Immature natural killer cell (primary cell): ENCODE measurements around the gene IQGAP1. TPM values are rescaled to one million over a fixed set of nuclear protein-coding genes. Genes with fewer than 3 reads are reported as not detected.
A peak's percentile ranks its signal among the peaks of the same experiment; 100 is the strongest.

Source experiments
- DNase-seq, 3 donors: peaks; one replicate each; pipeline ENCODE4 v3.0.0; 2022; ENCODE audit warnings: mixed read lengths in 1 of 3
- H3K27ac Mint-ChIP-seq, 6 donors: one replicate each; pipeline ENCODE4 v1.8.0; 2020; ENCODE audit warnings: mixed read lengths in 6 of 6, mild to moderate bottlenecking in 5 of 6, inconsistent platforms in 4 of 6, moderate library complexity in 3 of 6
- H3K27me3 Mint-ChIP-seq, 3 donors: one replicate each; pipeline ENCODE4 v1.8.0; 2020 to 2021; ENCODE audit warnings: low read depth in 3 of 3, mild to moderate bottlenecking in 3 of 3, mixed read lengths in 3 of 3, moderate library complexity in 3 of 3, inconsistent platforms in 1 of 3
- H3K36me3 Mint-ChIP-seq, 3 donors: one replicate each; pipeline ENCODE4 v1.8.0; 2020; ENCODE audit warnings: mixed read lengths in 3 of 3, inconsistent platforms in 2 of 3, mild to moderate bottlenecking in 2 of 3
- H3K4me1 Mint-ChIP-seq, 2 donors: one replicate each; pipeline ENCODE4 v1.8.0; 2020; ENCODE audit warnings: inconsistent platforms in 2 of 2, mild to moderate bottlenecking in 2 of 2, mixed read lengths in 2 of 2, moderate library complexity in 1 of 2
- H3K4me3 Mint-ChIP-seq, 5 donors: one replicate each; pipeline ENCODE4 v1.8.0; 2020; ENCODE audit warnings: mild to moderate bottlenecking in 5 of 5, mixed read lengths in 5 of 5, inconsistent platforms in 3 of 5, moderate library complexity in 3 of 5
- H3K9me3 Mint-ChIP-seq, 6 donors: one replicate each; pipeline ENCODE4 v1.8.0; 2020; ENCODE audit warnings: mild to moderate bottlenecking in 6 of 6, mixed read lengths in 6 of 6, inconsistent platforms in 4 of 6, moderate library complexity in 3 of 6
- polyA plus RNA-seq, 3 donors: library from polyadenylated mRNA; unstranded; fragments of 300-500 nt; fragmentation: Illumina TruSeq; gene quantifications; one replicate each; pipeline ENCODE4 v1.2.3, GENCODE V29; 2021

IQGAP1 gene
- polyA plus RNA-seq, 3 donors from 2014 or later = 179 to 346 (median 238) TPM

DNA sequence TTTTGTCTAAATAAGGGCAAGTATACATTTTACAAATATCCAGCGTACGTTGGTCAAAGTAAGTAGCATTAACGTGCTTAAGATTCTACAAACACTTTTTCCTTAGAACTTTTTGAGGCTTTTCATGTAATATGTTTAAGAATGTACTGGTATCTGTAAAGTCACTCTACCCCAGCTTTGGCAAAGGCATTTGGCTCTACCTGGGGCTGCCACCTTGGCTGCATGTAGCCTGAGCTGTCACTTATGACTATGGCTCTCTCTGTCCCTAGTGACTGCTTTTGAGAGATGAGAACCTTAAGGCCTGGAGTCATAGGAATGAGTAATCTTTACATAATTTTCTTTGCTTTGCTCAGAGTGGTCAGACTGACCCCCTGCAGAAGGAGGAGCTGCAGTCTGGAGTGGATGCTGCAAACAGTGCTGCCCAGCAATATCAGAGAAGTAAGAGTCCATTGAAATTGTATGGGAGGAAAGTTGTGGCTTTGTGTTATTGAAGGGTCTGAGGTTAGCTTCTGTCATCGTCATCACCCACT, 61.2 kb downstream of the IQGAP1 start:
- Mint-ChIP-seq H3K36me3 (peaks cover 19 to 68% (median 47%) of the 10 kb centered on the region in 3 donors), H3K4me3 (no peak overlapping the region), H3K27me3 (peaks cover 0 to 1% (median 1%) of the 10 kb centered on the region in 3 donors), H3K4me1 (peaks cover 48 to 75% of the 10 kb centered on the region in 2 donors), H3K9me3 (no peaks in the 10 kb centered on the region), H3K27ac (peak overlapping the region; percentile 53 to 83 (median 64))
- no peak for DNase-seq

DNA sequence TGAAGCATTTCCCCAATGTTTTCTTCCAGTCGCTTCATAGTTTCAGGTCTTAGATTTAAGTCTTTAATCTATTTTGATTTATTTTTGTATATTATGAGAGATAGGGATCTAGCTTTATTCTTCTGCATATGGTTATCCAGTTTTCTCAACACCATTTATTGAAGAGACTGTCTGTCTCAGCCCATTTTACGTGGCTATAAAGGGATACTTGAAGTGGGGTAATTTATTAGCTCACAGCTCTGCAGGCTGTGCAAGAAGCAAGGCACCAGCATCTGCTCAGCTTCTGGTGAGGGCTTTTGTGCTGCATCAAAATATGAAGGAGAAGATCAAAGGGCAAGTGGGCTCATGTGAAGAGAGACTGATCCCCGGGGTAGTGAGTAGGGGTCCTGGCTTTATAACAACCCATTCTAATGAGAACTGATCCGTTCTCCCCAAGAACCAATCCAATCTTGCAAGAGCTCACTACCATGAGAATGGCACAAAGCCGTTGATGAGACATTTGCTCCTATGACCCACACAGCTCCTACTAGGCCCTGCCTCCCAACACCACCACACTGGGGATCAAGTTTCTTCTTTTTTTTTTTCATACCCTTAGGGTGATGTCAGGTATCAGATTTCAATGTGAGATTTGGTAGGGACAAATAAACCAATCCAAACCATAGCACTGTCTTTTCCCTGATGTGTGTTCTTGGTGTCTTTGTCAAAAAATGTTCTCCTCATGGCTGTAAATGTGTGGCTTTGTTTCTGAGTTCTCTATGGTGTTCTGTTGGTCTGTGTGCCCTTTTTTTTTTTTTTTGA, 63.2 kb downstream of the IQGAP1 start:
- Mint-ChIP-seq H3K27me3 (peaks cover 0 to 1% (median 1%) of the 10 kb centered on the region in 3 donors), H3K27ac (peak overlapping the region in 5 of 6 donors; percentile 12 to 79 (median 65)), H3K36me3 (peaks cover 23 to 75% (median 45%) of the 10 kb centered on the region in 3 donors), H3K9me3 (no peaks in the 10 kb centered on the region), H3K4me3 (no peak overlapping the region), H3K4me1 (peaks cover 45 to 70% of the 10 kb centered on the region in 2 donors)
- no peak for DNase-seq

- Mint-ChIP-seq H3K27ac (no peak overlapping the region), H3K4me3 (no peak overlapping the region), H3K4me1 (peaks cover 27 to 55% of the 10 kb centered on the region in 2 donors), H3K27me3 (peaks cover 0 to 1% (median 0%) of the 10 kb centered on the region in 3 donors), H3K9me3 (no peaks in the 10 kb centered on the region), H3K36me3 (peaks cover 16 to 76% (median 44%) of the 10 kb centered on the region in 3 donors)
- no peak for DNase-seq
These were observed 68.2 kb downstream of the IQGAP1 start for GRCh38 chr15:90456236-90456635.

GRCh38 chr15:90458061-90458460, 70.0 kb downstream of the IQGAP1 start:
- peaks cover 22 to 50% of the 10 kb centered on the region in 2 donors for H3K4me1 Mint-ChIP-seq
- DNase-seq = no peak
- peak overlapping the region in 5 of 6 donors; percentile 34 to 60 (median 51) for H3K27ac Mint-ChIP-seq
- peaks cover 16 to 64% (median 35%) of the 10 kb centered on the region in 3 donors for H3K36me3 Mint-ChIP-seq
- no peak overlapping the region for H3K4me3 Mint-ChIP-seq
- H3K9me3 Mint-ChIP-seq = no peaks in the 10 kb centered on the region
- H3K27me3 Mint-ChIP-seq = peaks cover 0 to 3% (median 0%) of the 10 kb centered on the region in 3 donors

GRCh38 chr15:90459368-90459767, 71.3 kb downstream of the IQGAP1 start:
- peaks cover 0 to 3% (median 0%) of the 10 kb centered on the region in 3 donors for H3K27me3 Mint-ChIP-seq
- peak overlapping the region in 4 of 6 donors; percentile 24 to 61 (median 58) for H3K27ac Mint-ChIP-seq
- H3K4me3 Mint-ChIP-seq = no peak overlapping the region
- no peak for DNase-seq
- no peaks in the 10 kb centered on the region for H3K9me3 Mint-ChIP-seq
- H3K36me3 Mint-ChIP-seq = peaks cover 16 to 56% (median 26%) of the 10 kb centered on the region in 3 donors
- H3K4me1 Mint-ChIP-seq = peaks cover 24 to 56% of the 10 kb centered on the region in 2 donors

- no peaks in the 10 kb centered on the region for H3K9me3 Mint-ChIP-seq
- peak overlapping the region in 4 of 6 donors; percentile 24 to 86 (median 60) for H3K27ac Mint-ChIP-seq
- H3K4me3 Mint-ChIP-seq = no peak overlapping the region
- DNase-seq = no peak
- H3K36me3 Mint-ChIP-seq = peaks cover 13 to 47% (median 26%) of the 10 kb centered on the region in 3 donors
- H3K27me3 Mint-ChIP-seq = peaks cover 0 to 3% (median 0%) of the 10 kb centered on the region in 3 donors
- H3K4me1 Mint-ChIP-seq = peaks cover 25 to 59% of the 10 kb centered on the region in 2 donors
These were observed 72.2 kb downstream of the IQGAP1 start for GRCh38 chr15:90460142-90460824.

DNA sequence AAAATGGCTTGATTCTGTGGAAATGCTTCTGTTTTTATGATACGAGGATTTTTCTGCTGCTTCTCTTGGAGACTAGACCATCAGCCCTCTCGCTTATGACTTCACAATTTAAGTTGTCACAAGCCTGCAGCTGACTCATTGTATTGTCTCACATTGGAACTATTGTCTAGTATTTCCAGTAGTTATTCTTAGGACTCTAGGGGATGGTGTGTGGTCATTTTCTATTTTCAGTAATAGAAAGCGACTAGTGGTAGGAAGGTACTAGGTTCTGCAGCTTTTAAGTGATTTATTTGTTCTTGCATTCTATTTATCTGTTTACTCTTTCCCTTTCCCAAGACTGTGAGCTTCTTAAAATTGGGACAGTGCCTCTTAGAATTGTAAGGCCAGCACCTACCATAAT, 75.3 kb downstream of the IQGAP1 start:
- H3K4me1 Mint-ChIP-seq = peaks cover 28 to 57% of the 10 kb centered on the region in 2 donors
- DNase-seq = no peak
- peaks cover 6 to 44% (median 31%) of the 10 kb centered on the region in 3 donors for H3K36me3 Mint-ChIP-seq
- no peak overlapping the region for H3K4me3 Mint-ChIP-seq
- H3K27me3 Mint-ChIP-seq = peaks cover 0 to 3% (median 0%) of the 10 kb centered on the region in 3 donors
- peak overlapping the region in 5 of 6 donors; percentile 17 to 76 (median 45) for H3K27ac Mint-ChIP-seq
- H3K9me3 Mint-ChIP-seq = no peaks in the 10 kb centered on the region

DNA sequence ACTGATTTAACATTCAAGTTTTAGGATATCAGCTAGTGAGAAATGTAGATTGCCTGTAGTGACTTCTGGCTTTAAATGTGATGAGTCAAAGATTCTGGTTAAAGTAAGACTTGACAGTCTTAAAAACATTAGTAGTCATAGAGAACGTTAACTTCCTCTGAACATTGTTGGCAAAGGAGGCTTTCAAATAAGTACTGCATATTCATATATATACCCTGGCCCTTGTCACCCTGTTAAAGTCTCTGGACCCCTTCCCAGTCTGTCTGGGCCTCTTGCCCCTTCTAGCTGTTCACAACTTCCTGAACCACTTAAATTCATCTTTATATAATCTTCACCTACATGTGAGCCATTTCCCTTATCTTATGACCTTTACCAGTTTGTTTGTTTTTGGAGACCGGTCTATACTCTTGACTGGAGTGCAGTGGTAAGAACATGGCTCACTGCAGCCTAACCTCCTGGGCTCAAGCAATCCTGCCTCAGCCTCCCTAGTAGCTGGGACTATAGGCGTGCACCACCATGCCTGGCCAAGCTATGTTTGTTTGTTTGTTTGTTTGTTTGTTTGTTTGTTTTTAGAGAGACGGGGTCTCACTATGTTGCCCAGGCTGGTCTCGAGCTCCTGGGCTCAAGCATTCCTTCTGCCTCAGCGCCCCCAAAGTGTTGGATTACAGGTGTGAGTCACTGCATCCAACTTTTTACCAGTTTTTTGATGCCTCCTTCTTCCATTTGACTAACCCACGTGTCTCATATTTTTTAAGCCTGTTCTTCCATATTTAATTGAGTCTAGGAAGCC, 77.3 kb downstream of the IQGAP1 start:
- H3K9me3 Mint-ChIP-seq = no peaks in the 10 kb centered on the region
- DNase-seq = no peak
- peak overlapping the region; percentile 1 to 60 (median 37) for H3K27ac Mint-ChIP-seq
- no peak overlapping the region for H3K4me3 Mint-ChIP-seq
- peaks cover 0 to 3% (median 0%) of the 10 kb centered on the region in 3 donors for H3K27me3 Mint-ChIP-seq
- peaks cover 10 to 37% (median 24%) of the 10 kb centered on the region in 3 donors for H3K36me3 Mint-ChIP-seq
- peaks cover 33 to 57% of the 10 kb centered on the region in 2 donors for H3K4me1 Mint-ChIP-seq

GRCh38 chr15:90465930-90466567, 78.0 kb downstream of the IQGAP1 start:
- Mint-ChIP-seq H3K27ac (peak overlapping the region in 5 of 6 donors; percentile 1 to 60 (median 13)), H3K36me3 (peaks cover 10 to 43% (median 29%) of the 10 kb centered on the region in 3 donors), H3K4me1 (peaks cover 40 to 61% of the 10 kb centered on the region in 2 donors), H3K9me3 (no peaks in the 10 kb centered on the region), H3K4me3 (no peak overlapping the region), H3K27me3 (peaks cover 0 to 3% (median 0%) of the 10 kb centered on the region in 3 donors)
- DNase-seq = no peak

DNA sequence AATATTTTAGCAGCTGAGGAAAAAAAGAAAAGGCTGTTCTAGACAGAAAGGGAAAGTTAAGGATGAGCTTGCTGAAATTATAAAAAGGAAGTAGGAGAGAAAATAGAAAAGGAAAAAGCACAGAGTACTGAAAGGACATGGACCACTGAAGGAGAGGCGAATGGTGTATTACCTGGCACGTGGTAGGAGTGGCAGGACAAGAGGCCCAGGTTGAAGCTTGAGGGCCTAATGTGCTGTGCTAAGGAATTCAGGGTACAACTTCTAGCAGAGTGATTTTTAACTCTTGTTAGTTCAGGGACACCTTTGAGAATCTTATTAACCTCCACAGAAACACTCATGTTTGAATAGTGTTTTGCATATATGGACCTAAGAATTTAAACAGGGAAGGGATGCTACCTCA, 81.7 kb downstream of the IQGAP1 start:
- Mint-ChIP-seq H3K36me3 (peaks cover 17 to 62% (median 41%) of the 10 kb centered on the region in 3 donors), H3K4me1 (peaks cover 26 to 38% of the 10 kb centered on the region in 2 donors), H3K9me3 (no peaks in the 10 kb centered on the region), H3K4me3 (no peak overlapping the region), H3K27me3 (no peaks in the 10 kb centered on the region), H3K27ac (peak overlapping the region; percentile 34 to 90 (median 71))
- DNase-seq = no peak

GRCh38 chr15:90470453-90470852, 82.4 kb downstream of the IQGAP1 start:
- H3K4me3 Mint-ChIP-seq = no peak overlapping the region
- peaks cover 24 to 34% of the 10 kb centered on the region in 2 donors for H3K4me1 Mint-ChIP-seq
- H3K9me3 Mint-ChIP-seq = no peaks in the 10 kb centered on the region
- H3K27ac Mint-ChIP-seq = peak overlapping the region; percentile 33 to 90 (median 72)
- H3K36me3 Mint-ChIP-seq = peaks cover 17 to 62% (median 36%) of the 10 kb centered on the region in 3 donors
- no peak for DNase-seq
- no peaks in the 10 kb centered on the region for H3K27me3 Mint-ChIP-seq

GRCh38 chr15:90471126-90471525, 83.1 kb downstream of the IQGAP1 start:
- no peak for DNase-seq
- no peaks in the 10 kb centered on the region for H3K9me3 Mint-ChIP-seq
- no peak overlapping the region for H3K4me3 Mint-ChIP-seq
- no peaks in the 10 kb centered on the region for H3K27me3 Mint-ChIP-seq
- H3K4me1 Mint-ChIP-seq = peaks cover 24 to 30% of the 10 kb centered on the region in 2 donors
- peaks cover 17 to 62% (median 30%) of the 10 kb centered on the region in 3 donors for H3K36me3 Mint-ChIP-seq
- H3K27ac Mint-ChIP-seq = peak overlapping the region; percentile 33 to 90 (median 72)
